Activated naive CD8-positive, alpha-beta T cell treated with anti-CD3 and anti-CD28 coated beads, Interleukin-2, amount 50 U/mL, for 16 hours (primary cell): ENCODE data around the gene NCOR1.

Experiments used
- DNase-seq: peaks from one replicate; pipeline ENCODE4 v3.0.0-alpha.2; 2020; ENCODE audit warnings: low read depth, low spot score

Gene NCOR1

GRCh38 chr17:16033729-16034349 lies 181.5 kb downstream of the NCOR1 start:
- DNase-seq, result no peak

- no peak for DNase-seq
These were observed 187.4 kb downstream of the NCOR1 start for GRCh38 chr17:16027708-16028584.

GRCh38 chr17:16026895-16027294 lies 188.4 kb downstream of the NCOR1 start:
- no peak for DNase-seq

GRCh38 chr17:16025202-16025601 lies 190.1 kb downstream of the NCOR1 start:
- no peak for DNase-seq

GRCh38 chr17:16023881-16024280 lies 191.5 kb downstream of the NCOR1 start:
- DNase-seq, result no peak

GRCh38 chr17:16019347-16019746 lies 196.0 kb downstream of the NCOR1 start:
- no peak for DNase-seq

- no peak for DNase-seq
These were observed 201.4 kb downstream of the NCOR1 start for GRCh38 chr17:16013943-16014407.

GRCh38 chr17:16007439-16007838 lies 207.9 kb downstream of the NCOR1 start:
- DNase-seq, result no peak

- no peak for DNase-seq
These were observed 209.7 kb downstream of the NCOR1 start for GRCh38 chr17:16005636-16006035.

- DNase-seq, result no peak
These were observed 211.5 kb downstream of the NCOR1 start for GRCh38 chr17:16003841-16004240.

GRCh38 chr17:16002708-16003260 lies 212.6 kb downstream of the NCOR1 start:
- DNase-seq, result no peak

- DNase-seq, result no peak
These were observed 214.0 kb downstream of the NCOR1 start for GRCh38 chr17:16001226-16001897.

- DNase-seq, result no peak
These were observed 215.1 kb downstream of the NCOR1 start for GRCh38 chr17:15999974-16000827.

GRCh38 chr17:15999141-15999973 lies 216.0 kb downstream of the NCOR1 start, which contains the start of the genes TTC19 and ZSWIM7:
TTC19 (plus strand) TSS chr17:15999824; CDS start chr17:15999849, 25 bp downstream.
ZSWIM7 (minus strand) TSS chr17:15999704; CDS start chr17:15999594, 110 bp downstream.
- peak; percentile 82 for DNase-seq

GRCh38 chr17:15998031-15998562 lies 217.2 kb downstream of the NCOR1 start:
- no peak for DNase-seq

- DNase-seq, result no peak
These were observed 219.0 kb downstream of the NCOR1 start for GRCh38 chr17:15996322-15996721.

- DNase-seq, result no peak
These were observed 233.4 kb downstream of the NCOR1 start for GRCh38 chr17:15981646-15982580.

- no peak for DNase-seq
These were observed 234.1 kb downstream of the NCOR1 start for GRCh38 chr17:15981208-15981607.
